Keratinocyte (primary cell): Measurements from ENCODE around the gene C11orf87.

Experiments used
- EZH2 ChIP-seq: IDR thresholded peaks from one replicate; pipeline ENCODE4 v1.6.1; 2012; ENCODE audit warnings: inconsistent platforms, mild to moderate bottlenecking, low read length, moderate library complexity
- TF ChIP-seq, protein P1 (sequence below), 3 experiments: IDR thresholded peaks in 1 of 3; conservative IDR thresholded peaks in 1 of 3; optimal IDR thresholded peaks in 1 of 3; 2 replicates in 2 of 3; 3 replicates in 1 of 3; pipeline versions ENCODE3 to v1.5.1; 2011; ENCODE audit warnings: low read length in 3 of 3, mild to moderate bottlenecking in 3 of 3, moderate library complexity in 2 of 3, control low read depth in 1 of 3, inconsistent platforms in 1 of 3; ENCODE audit not compliant: insufficient read depth in 2 of 3; ENCODE audit errors: extremely low read depth in 1 of 3

DNA sequence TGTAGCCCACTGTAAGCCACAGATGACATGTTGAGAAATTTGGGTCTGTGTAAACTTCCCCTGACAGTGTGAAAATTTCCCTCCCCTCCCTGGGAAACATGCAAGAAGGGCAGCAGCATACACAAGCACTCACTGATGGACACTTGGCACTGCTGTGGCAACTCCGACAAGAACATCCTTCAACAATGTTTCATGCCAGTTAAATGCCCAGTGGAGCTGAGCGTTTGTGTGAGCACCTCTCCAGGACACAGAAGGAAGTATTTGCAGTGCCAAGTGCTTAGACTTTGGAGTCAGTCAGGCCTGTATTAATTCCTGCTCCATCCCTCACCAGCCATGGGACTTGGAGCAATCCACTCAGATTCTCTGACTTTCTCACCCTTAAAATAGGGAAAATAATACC lies 17.7 kb downstream of the C11orf87 start:
- TF ChIP-seq, protein P1, sequence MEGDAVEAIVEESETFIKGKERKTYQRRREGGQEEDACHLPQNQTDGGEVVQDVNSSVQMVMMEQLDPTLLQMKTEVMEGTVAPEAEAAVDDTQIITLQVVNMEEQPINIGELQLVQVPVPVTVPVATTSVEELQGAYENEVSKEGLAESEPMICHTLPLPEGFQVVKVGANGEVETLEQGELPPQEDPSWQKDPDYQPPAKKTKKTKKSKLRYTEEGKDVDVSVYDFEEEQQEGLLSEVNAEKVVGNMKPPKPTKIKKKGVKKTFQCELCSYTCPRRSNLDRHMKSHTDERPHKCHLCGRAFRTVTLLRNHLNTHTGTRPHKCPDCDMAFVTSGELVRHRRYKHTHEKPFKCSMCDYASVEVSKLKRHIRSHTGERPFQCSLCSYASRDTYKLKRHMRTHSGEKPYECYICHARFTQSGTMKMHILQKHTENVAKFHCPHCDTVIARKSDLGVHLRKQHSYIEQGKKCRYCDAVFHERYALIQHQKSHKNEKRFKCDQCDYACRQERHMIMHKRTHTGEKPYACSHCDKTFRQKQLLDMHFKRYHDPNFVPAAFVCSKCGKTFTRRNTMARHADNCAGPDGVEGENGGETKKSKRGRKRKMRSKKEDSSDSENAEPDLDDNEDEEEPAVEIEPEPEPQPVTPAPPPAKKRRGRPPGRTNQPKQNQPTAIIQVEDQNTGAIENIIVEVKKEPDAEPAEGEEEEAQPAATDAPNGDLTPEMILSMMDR (optimal IDR thresholded peaks at IDR 0.05 in 1 of 3, IDR thresholded peaks at IDR 0.05 in 1 of 3, conservative IDR thresholded peaks at IDR 0.05 in 1 of 3; ENCODE audit: extremely low read depth in 1 of 3, insufficient read depth in 2 of 3, low read length in 3 of 3) = no peak
- TF ChIP-seq EZH2 = no peak
